Astrocyte of the cerebellum (primary cell): ENCODE measurements around the gene RNASEH1.

Experiments
- DNase-seq: peaks from one replicate; pipeline ENCODE4 v3.0.0-alpha.2; 2011; ENCODE audit warnings: low read depth
- H3K4me3 ChIP-seq: 2 replicates; pipeline ENCODE4 v1.5.1; 2011; ENCODE audit warnings: mild to moderate bottlenecking, low read depth, low read length, moderate library complexity
- in situ Hi-C: cut with HindIII; loops from 2 replicates; pipeline ENCODE4 v1.10.0; 2017; ENCODE audit warnings: low sequenced_read_pairs
- TF ChIP-seq, protein P1 (sequence below): IDR thresholded peaks from 2 replicates; pipeline ENCODE4 v1.5.1; 2012; ENCODE audit warnings: low read length, low read depth, moderate library complexity, mild to moderate bottlenecking; ENCODE audit errors: missing control alignments

The RNASEH1 gene

DNA sequence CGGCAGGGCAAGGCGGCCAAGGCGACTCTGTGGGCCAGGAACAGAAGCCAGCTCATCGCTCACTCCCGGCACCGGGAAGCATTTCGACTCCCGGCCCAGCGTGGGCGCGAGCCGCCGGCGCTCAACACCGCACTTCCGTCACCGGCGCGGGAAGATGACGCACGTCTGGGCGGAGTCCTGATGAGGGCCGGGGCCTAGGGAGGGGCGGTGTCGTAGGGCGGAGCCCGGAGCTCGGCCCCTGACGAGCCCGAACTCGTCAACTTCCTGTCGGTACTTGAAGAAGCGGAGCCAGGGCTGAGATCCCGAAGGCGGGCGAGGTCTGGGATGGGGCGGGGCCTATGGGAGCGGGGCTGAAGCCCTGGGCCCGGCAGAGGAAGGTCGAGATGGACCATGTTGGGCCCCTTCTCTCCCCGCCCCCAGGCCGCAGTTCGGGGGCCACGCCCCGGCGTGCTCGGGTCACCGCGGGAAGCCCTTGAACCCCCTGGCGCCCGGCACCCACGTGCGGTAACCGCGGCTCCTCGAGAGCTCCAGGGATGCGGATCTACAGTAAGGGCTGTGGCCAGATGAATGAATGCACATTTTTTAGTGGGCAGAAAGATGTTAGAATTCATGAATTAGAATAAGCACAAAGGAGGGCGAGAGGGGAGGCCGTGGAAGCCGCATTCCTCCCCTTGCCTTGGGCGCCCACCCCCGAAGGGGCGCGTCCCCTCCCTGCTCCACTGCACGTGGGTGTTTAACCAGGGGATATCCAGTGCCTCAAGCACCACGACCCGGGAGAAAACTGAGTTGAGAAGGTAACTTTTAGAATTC is at the start of gene RNASEH1:
RNASEH1 (minus strand) TSS at position 129 of the 810 bp plus-strand sequence; CDS start at position 56, 73 bp downstream.
- TF ChIP-seq, protein P1, sequence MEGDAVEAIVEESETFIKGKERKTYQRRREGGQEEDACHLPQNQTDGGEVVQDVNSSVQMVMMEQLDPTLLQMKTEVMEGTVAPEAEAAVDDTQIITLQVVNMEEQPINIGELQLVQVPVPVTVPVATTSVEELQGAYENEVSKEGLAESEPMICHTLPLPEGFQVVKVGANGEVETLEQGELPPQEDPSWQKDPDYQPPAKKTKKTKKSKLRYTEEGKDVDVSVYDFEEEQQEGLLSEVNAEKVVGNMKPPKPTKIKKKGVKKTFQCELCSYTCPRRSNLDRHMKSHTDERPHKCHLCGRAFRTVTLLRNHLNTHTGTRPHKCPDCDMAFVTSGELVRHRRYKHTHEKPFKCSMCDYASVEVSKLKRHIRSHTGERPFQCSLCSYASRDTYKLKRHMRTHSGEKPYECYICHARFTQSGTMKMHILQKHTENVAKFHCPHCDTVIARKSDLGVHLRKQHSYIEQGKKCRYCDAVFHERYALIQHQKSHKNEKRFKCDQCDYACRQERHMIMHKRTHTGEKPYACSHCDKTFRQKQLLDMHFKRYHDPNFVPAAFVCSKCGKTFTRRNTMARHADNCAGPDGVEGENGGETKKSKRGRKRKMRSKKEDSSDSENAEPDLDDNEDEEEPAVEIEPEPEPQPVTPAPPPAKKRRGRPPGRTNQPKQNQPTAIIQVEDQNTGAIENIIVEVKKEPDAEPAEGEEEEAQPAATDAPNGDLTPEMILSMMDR, result no peak
- in situ Hi-C loops, result no loop called here
- H3K4me3 ChIP-seq, result peak within 1 kb of the TSS; percentile 93
- peak; percentile 97 for DNase-seq

- TF ChIP-seq, protein P1, result no peak
- no peak overlapping the region for H3K4me3 ChIP-seq
- no peak for DNase-seq
- in situ Hi-C loops, result no loop called here
These were observed 48.5 kb upstream of the RNASEH1 start for GRCh38 chr2:3606370-3607201.

GRCh38 chr2:3606028-3606369 is 47.9 kb upstream of the RNASEH1 start:
- in situ Hi-C loops, result no loop called here
- H3K4me3 ChIP-seq, result no peak overlapping the region
- no peak for DNase-seq
- TF ChIP-seq, protein P1, result no peak

DNA sequence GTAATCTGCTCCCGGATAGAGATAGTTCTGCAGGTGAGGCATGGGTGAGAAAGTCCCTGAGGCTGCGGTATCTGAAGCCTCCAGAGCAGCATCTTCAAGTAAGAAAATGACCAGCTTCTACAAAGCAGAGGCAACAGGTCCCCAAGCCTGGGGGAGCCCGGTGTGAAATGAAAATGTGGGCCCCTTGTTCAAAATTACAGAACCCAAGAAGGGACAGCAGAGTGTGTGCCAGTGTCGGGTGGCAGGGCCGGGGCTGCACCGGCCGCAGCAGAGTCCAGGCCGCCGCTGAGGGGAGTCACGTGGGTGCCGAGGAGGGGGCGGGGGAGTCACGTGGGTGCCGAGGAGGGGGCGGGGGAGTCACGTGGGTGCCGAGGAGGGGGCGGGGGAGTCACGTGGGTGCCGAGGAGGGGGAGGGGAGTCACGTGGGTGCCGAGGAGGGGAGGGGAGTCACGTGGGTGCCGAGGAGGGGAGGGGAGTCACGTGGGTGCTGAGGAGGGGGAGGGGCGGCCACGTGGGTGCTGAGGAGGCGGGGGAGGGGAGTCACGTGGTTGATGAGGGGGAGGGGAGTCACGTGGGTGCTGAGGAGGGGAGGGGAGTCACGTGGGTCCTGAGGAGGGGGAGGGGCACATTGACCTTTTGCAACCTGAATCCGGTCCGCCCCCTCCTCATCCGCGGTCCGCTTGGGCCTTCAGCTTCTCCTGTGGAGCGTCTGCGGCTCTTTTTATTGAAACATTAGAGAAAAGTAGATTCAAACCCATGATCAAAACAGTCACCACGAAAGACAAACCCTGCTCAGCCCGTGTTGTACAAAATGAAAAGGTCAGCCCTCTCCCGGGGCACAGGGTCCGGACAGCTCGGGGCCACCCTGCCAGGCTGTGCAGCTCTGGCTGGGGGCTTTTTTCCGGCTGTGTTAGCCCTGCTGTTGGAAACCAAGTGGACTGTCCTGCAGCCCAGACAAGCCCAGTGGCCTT is 47.1 kb upstream of the RNASEH1 start:
- DNase-seq, result no peak
- in situ Hi-C loops, result no loop called here
- TF ChIP-seq, protein P1, result no peak
- H3K4me3 ChIP-seq, result no peak overlapping the region

- H3K4me3 ChIP-seq, result no peak overlapping the region
- DNase-seq, result no peak
- in situ Hi-C loops, result no loop called here
- TF ChIP-seq, protein P1, result no peak
These were observed 46.2 kb upstream of the RNASEH1 start for GRCh38 chr2:3604207-3604877.
